GM23248 (cell line): ENCODE data around the gene ITGA11. TPM values are rescaled to one million over a fixed set of nuclear protein-coding genes. Genes with fewer than 3 reads are reported as not detected.

Experiments used
- DNase-seq: peaks from one replicate; pipeline ENCODE4 v3.0.0-alpha.2; 2015
- H2AFZ ChIP-seq: fragments of 200-600 bp; sonication (generic); 2 replicates; pipeline ENCODE4 v1.6.1; 2016; ENCODE audit warnings: antibody characterized with exemption
- H3F3A ChIP-seq: fragments of 200-600 bp; sonication (generic); 2 replicates; pipeline ENCODE4 v1.6.1; 2016; ENCODE audit warnings: mild to moderate bottlenecking, antibody characterized with exemption, mixed run types; ENCODE audit not compliant: insufficient read depth
- H3K27ac ChIP-seq: fragments of 200-600 bp; sonication (generic); 2 replicates; pipeline ENCODE4 v1.5.1; 2016; ENCODE audit warnings: mild to moderate bottlenecking
- H3K27me3 ChIP-seq: fragments of 200-600 bp; sonication (generic); replicated peaks from 2 replicates; pipeline ENCODE4 v1.6.1; 2016; ENCODE audit warnings: mild to moderate bottlenecking; ENCODE audit not compliant: insufficient read depth
- H3K36me3 ChIP-seq: fragments of 200-600 bp; sonication (generic); 2 replicates; pipeline ENCODE4 v1.6.1; 2016; ENCODE audit warnings: low read depth, mild to moderate bottlenecking
- H3K4me1 ChIP-seq: fragments of 200-600 bp; sonication (generic); 2 replicates; pipeline ENCODE4 v1.6.1; 2016; ENCODE audit warnings: mild to moderate bottlenecking; ENCODE audit not compliant: insufficient read depth
- H3K4me2 ChIP-seq: fragments of 200-600 bp; sonication (generic); one replicate; pipeline ENCODE4 v1.6.1; 2016; ENCODE audit warnings: mild to moderate bottlenecking; ENCODE audit not compliant: unreplicated experiment
- H3K4me3 ChIP-seq: fragments of 200-600 bp; sonication (generic); 2 replicates; pipeline ENCODE4 v1.5.1; 2016; ENCODE audit warnings: mild to moderate bottlenecking
- H3K79me2 ChIP-seq: fragments of 200-600 bp; sonication (generic); 2 replicates; pipeline ENCODE4 v1.6.1; 2016; ENCODE audit warnings: mild to moderate bottlenecking; ENCODE audit not compliant: insufficient read depth
- H3K9ac ChIP-seq: fragments of 200-600 bp; sonication (generic); 2 replicates; pipeline ENCODE4 v1.6.1; 2016; ENCODE audit warnings: mild to moderate bottlenecking
- H3K9me2 ChIP-seq: fragments of 200-600 bp; sonication (generic); 2 replicates; pipeline ENCODE4 v1.6.1; 2016; ENCODE audit warnings: mixed run types, mild to moderate bottlenecking, moderate library complexity; ENCODE audit not compliant: insufficient read depth
- H3K9me3 ChIP-seq: fragments of 200-600 bp; sonication (generic); one replicate; pipeline ENCODE4 v1.6.1; 2017; ENCODE audit warnings: low read depth
- H4K20me1 ChIP-seq: fragments of 200-600 bp; sonication (generic); 2 replicates; pipeline ENCODE4 v1.6.0; 2016; ENCODE audit not compliant: insufficient read depth
- EZH2 ChIP-seq: fragments of 200-600 bp; sonication (generic); IDR thresholded peaks from 2 replicates; pipeline ENCODE4 v1.6.1; 2018; ENCODE audit warnings: antibody characterized with exemption, mild to moderate bottlenecking; ENCODE audit not compliant: insufficient read depth, poor library complexity, severe bottlenecking
- EZH2phosphoT487 ChIP-seq: fragments of 200-600 bp; sonication (generic); IDR thresholded peaks from 2 replicates; pipeline ENCODE4 v1.6.1; 2018; ENCODE audit warnings: antibody characterized with exemption, moderate library complexity, mild to moderate bottlenecking, low read depth; ENCODE audit not compliant: insufficient read depth
- WGBS, 2 experiments: methylation state at CpG; one replicate each; pipeline ENCODE4 v1.1.6; 2015 to 2017; ENCODE audit warnings: low lambda C conversion rate in 2 of 2, low coverage in 1 of 2; ENCODE audit errors: missing lambda C conversion rate in 2 of 2; 5-methylcytosine and 5-hydroxymethylcytosine counted together
- in situ Hi-C: fragments of 300-500 bp; cut with MboI; formaldehyde crosslinking; loops from 2 replicates; pipeline ENCODE4 v1.15.0; 2020
- polyA plus RNA-seq: library from polyadenylated mRNA; unstranded; fragments of >200 nt; fragmentation: Nextera tagmentation; extraction: Ambion mirVana; gene quantifications from 2 replicates; pipeline ENCODE4 v1.2.1, GENCODE V29; 2016
- total RNA-seq: library from RNA; depleted of rRNA; stranded (reverse); fragments of >200 nt; shearing (Covaris generic); gene quantifications from 2 replicates; pipeline ENCODE4 v1.2.3, GENCODE V29; 2014

ITGA11 gene
- total and polyA plus RNA-seq, 2 experiments from 2014 or later: 312 to 352 TPM

GRCh38 chr15:68372291-68372811 lies 59.6 kb downstream of the ITGA11 start:
- H4K20me1 ChIP-seq: peaks cover 3% of the 10 kb centered on the region; the same call in 1 of the 2 replicates
- no peak overlapping the region for H3K4me3 ChIP-seq
- H3K27me3 ChIP-seq: no peaks in the 10 kb centered on the region
- H3K9me3 ChIP-seq: no peaks in the 10 kb centered on the region
- TF ChIP-seq EZH2 (no peak), EZH2phosphoT487 (no peak)
- in situ Hi-C loops: no loop called here
- peaks cover 58% of the 10 kb centered on the region for H3K79me2 ChIP-seq
- whole genome bisulfite sequencing, 2 experiments: 85 to 89% methylated on average over 12 of the region's 12 CpGs
- H2AFZ ChIP-seq: no peak overlapping the region
- no peak overlapping the region for H3K9ac ChIP-seq
- H3K4me2 ChIP-seq: no peak overlapping the region
- DNase-seq: peak; percentile 44
- no peaks in the 10 kb centered on the region for H3K9me2 ChIP-seq
- peaks cover 20% of the 10 kb centered on the region for H3K36me3 ChIP-seq
- H3F3A ChIP-seq: peaks cover 4% of the 10 kb centered on the region; the same call in 1 of the 2 replicates
- H3K4me1 ChIP-seq: peaks cover 7% of the 10 kb centered on the region
- no peak overlapping the region for H3K27ac ChIP-seq

GRCh38 chr15:68371851-68372250 lies 60.1 kb downstream of the ITGA11 start:
- H3F3A ChIP-seq: peaks cover 9% of the 10 kb centered on the region
- H3K4me1 ChIP-seq: peaks cover 7% of the 10 kb centered on the region
- peaks cover 53% of the 10 kb centered on the region for H3K79me2 ChIP-seq
- H3K9me3 ChIP-seq: no peaks in the 10 kb centered on the region
- H3K4me2 ChIP-seq: no peak overlapping the region
- in situ Hi-C loops: no loop called here
- no peaks in the 10 kb centered on the region for H3K27me3 ChIP-seq
- no peak for DNase-seq
- TF ChIP-seq EZH2phosphoT487 (no peak), EZH2 (no peak)
- WGBS, 2 experiments: 76 to 84% methylated on average over 4 of the region's 4 CpGs
- H4K20me1 ChIP-seq: peaks cover 3% of the 10 kb centered on the region; the same call in 1 of the 2 replicates
- no peaks in the 10 kb centered on the region for H3K9me2 ChIP-seq
- peaks cover 25% of the 10 kb centered on the region for H3K36me3 ChIP-seq
- H3K27ac ChIP-seq: no peak overlapping the region
- H3K9ac ChIP-seq: no peak overlapping the region
- no peak overlapping the region for H2AFZ ChIP-seq
- no peak overlapping the region for H3K4me3 ChIP-seq

GRCh38 chr15:68371160-68371559 lies 60.8 kb downstream of the ITGA11 start:
- 63 to 64% methylated on average over 6 of the region's 6 CpGs for WGBS, 2 experiments
- TF ChIP-seq EZH2 (no peak), EZH2phosphoT487 (no peak)
- Histone ChIP-seq H3K4me1 (peaks cover 7% of the 10 kb centered on the region), H3F3A (peaks cover 9% of the 10 kb centered on the region), H3K4me3 (no peak overlapping the region), H3K4me2 (no peak overlapping the region), H3K36me3 (peaks cover 31% of the 10 kb centered on the region), H3K9ac (no peak overlapping the region), H3K9me2 (no peaks in the 10 kb centered on the region), H3K9me3 (no peaks in the 10 kb centered on the region), H3K27me3 (no peaks in the 10 kb centered on the region), H3K79me2 (peaks cover 46% of the 10 kb centered on the region), H4K20me1 (0 out of 2 replicates have a peak, but pooled peaks cover 3% of the 10 kb centered on the region), H3K27ac (no peak overlapping the region), H2AFZ (no peak overlapping the region)
- no peak for DNase-seq
- in situ Hi-C loops: no loop called here

- Histone ChIP-seq H3K4me3 (no peak overlapping the region), H3K36me3 (peaks cover 35% of the 10 kb centered on the region), H4K20me1 (no peaks in the 10 kb centered on the region), H3K9ac (no peak overlapping the region), H3K27ac (no peak overlapping the region), H3K79me2 (peaks cover 42% of the 10 kb centered on the region), H3K27me3 (no peaks in the 10 kb centered on the region), H3K9me2 (no peaks in the 10 kb centered on the region), H3K4me2 (no peak overlapping the region), H3K9me3 (no peaks in the 10 kb centered on the region), H3K4me1 (peaks cover 7% of the 10 kb centered on the region), H2AFZ (no peak overlapping the region), H3F3A (peaks cover 9% of the 10 kb centered on the region)
- TF ChIP-seq EZH2phosphoT487 (no peak), EZH2 (no peak)
- in situ Hi-C loops: no loop called here
- 55 to 61% methylated on average over 8 to 9 of the region's 9 CpGs for WGBS, 2 experiments
- DNase-seq: no peak
Measured at GRCh38 chr15:68370768-68371151, 61.2 kb downstream of the ITGA11 start.
